Common myeloid progenitor, CD34-positive (primary cell): ENCODE results near the gene JPH4.
A peak's percentile ranks its signal among the peaks of the same experiment; 100 is the strongest.

Experiments used
- CTCF ChIA-PET: fragments of 350-600 bp; sonication (Branson Sonifier 250); formaldehyde crosslinking; loops from one replicate; lab custom pipeline; 2021; ENCODE audit warnings: antibody characterized with exemption; lab: Charles Lee
- POLR2A ChIA-PET: fragments of 350-600 bp; sonication (Branson Sonifier 250); formaldehyde crosslinking; loops from one replicate; lab custom pipeline; 2021; ENCODE audit warnings: antibody characterized with exemption; lab: Charles Lee
- DNase-seq, 3 donors: peaks; one replicate each; pipeline versions ENCODE4 v3.0.0 to v3.0.0-alpha.2; 2013
- H3K27ac ChIP-seq, 2 experiments: 1 replicate in 1 of 2; 2 replicates in 1 of 2; pipeline ENCODE4 v1.7.0; 2013; ENCODE audit warnings: inconsistent platforms in 2 of 2, low read length in 2 of 2, mild to moderate bottlenecking in 2 of 2, low read depth in 1 of 2, moderate library complexity in 1 of 2; ENCODE audit not compliant: severe bottlenecking in 2 of 2, insufficient read depth in 1 of 2, poor library complexity in 1 of 2
- H3K27me3 ChIP-seq, 5 experiments: replicated peaks in 2 of 5; 1 replicate in 3 of 5; 2 replicates in 2 of 5; pipeline versions ENCODE4 v1.6.1 to v1.7.0; 2013; ENCODE audit warnings: low read length in 4 of 5, mild to moderate bottlenecking in 2 of 5, moderate library complexity in 2 of 5, inconsistent platforms in 1 of 5; ENCODE audit not compliant: insufficient read depth in 5 of 5, control insufficient read depth in 4 of 5
- H3K36me3 ChIP-seq, 4 experiments: 1 replicate in 2 of 4; 2 replicates in 2 of 4; pipeline versions ENCODE4 v1.6.1 to v1.7.0; 2013; ENCODE audit warnings: low read length in 3 of 4, control low read depth in 1 of 4, mild to moderate bottlenecking in 1 of 4; ENCODE audit not compliant: control insufficient read depth in 4 of 4, insufficient read depth in 4 of 4
- H3K4me1 ChIP-seq, 4 experiments: 1 replicate in 3 of 4; 2 replicates in 1 of 4; pipeline versions ENCODE4 v1.6.1 to v1.7.1; 2013; ENCODE audit warnings: low read length in 3 of 4, mild to moderate bottlenecking in 3 of 4, control low read depth in 1 of 4, inconsistent platforms in 1 of 4, moderate library complexity in 1 of 4; ENCODE audit not compliant: control insufficient read depth in 4 of 4, insufficient read depth in 4 of 4; ENCODE audit errors: control extremely low read depth in 1 of 4
- H3K4me3 ChIP-seq, 7 experiments: 1 replicate in 4 of 7; 2 replicates in 3 of 7; pipeline versions ENCODE4 v1.5.1 to v1.7.0; 2013; ENCODE audit warnings: mild to moderate bottlenecking in 7 of 7, low read length in 6 of 7, moderate library complexity in 6 of 7, inconsistent platforms in 2 of 7, low read depth in 2 of 7, control low read depth in 1 of 7; ENCODE audit not compliant: insufficient read depth in 4 of 7, control insufficient read depth in 1 of 7; ENCODE audit errors: extremely low read depth in 1 of 7
- H3K9me3 ChIP-seq, 5 experiments: 1 replicate in 4 of 5; 2 replicates in 1 of 5; pipeline versions ENCODE4 v1.6.1 to v1.7.1; 2013; ENCODE audit warnings: low read length in 4 of 5, mild to moderate bottlenecking in 2 of 5, inconsistent platforms in 1 of 5, low read depth in 1 of 5, moderate library complexity in 1 of 5; ENCODE audit not compliant: control insufficient read depth in 4 of 5, insufficient read depth in 2 of 5; ENCODE audit errors: control extremely low read depth in 1 of 5
- whole genome bisulfite sequencing: methylation state at CpG from one replicate; pipeline ENCODE4 v1.1.5; 2013; ENCODE audit not compliant: insufficient coverage; 5-methylcytosine and 5-hydroxymethylcytosine counted together

Gene JPH4

DNA sequence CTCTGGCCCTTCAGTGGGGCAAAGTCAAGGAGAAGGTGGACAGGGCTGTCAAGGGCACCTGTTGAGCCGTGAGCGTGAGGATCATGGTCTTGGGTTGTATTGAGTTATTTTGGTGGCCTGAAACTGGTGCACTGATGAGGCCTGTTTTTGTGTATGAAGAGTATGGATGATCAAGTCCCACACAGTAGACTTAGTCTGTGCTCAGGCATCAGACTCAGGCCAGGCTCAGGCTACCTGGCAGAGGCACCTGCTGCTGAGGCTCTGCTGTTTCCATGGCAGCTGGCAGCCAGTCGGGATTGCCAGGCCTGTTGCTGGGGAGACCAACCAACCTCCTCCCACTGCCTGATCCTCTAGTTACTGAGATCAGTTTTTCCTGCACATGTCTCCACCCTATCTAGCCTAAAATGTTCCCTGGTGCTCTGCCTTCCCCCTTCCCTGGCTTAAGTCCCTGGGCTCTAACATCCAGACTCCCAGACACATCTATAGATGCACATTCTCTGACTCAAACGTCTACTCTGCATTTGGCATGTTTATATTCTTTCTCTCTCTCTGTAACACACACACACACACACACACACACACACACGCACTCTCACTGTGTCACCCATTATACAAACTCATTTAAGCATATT is 5.1 kb downstream of the JPH4 start:
- DNase-seq, result no peak
- Histone ChIP-seq H3K27ac (no peak overlapping the region), H3K36me3 (no peaks in the 10 kb centered on the region), H3K9me3 (peaks cover 0 to 6% (median 0%) of the 10 kb centered on the region in 5 experiments), H3K4me1 (peaks cover 2 to 63% (median 47%) of the 10 kb centered on the region in 4 experiments), H3K27me3 (peaks cover 0 to 39% (median 5%) of the 10 kb centered on the region in 5 experiments), H3K4me3 (no peak overlapping the region)
- CTCF ChIA-PET, result interaction anchor here (0.8 to 20.8 kb wide), 5 partner anchors 9 to 92 kb away, joined by 3 to 519 read pairs (median 20); no protein-coding TSS in a partner anchor
- 90% methylated on average over 3 of the region's 5 CpGs for WGBS
- POLR2A ChIA-PET, result no interaction called here

DNA sequence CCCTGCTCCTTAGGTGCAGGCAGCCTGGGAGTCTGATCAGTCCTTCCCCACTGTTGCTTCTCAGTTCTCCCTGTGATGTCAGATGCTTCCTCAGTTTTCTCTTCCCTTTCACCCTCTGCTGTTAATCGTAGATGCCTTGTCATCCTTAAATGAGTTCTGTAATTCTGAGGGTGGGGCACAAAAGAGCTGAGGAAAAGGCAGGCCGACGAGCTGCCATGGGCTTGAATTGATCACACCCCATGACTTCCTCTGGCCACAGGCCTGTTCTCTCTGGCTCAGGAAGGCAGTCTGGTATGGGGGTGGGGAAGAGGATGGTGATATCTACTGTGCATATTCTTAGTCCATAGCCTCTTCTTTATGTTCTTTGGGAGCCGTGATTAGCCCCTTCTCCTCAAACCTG is 5.8 kb downstream of the JPH4 start:
- DNase-seq, result peak; percentile 44 to 74 (median 70)
- peaks cover 4 to 67% (median 53%) of the 10 kb centered on the region in 4 experiments for H3K4me1 ChIP-seq
- ChIA-PET POLR2A (interaction anchor here (1.2 kb wide), 1 partner anchor 8 kb away, joined by 3 read pairs; no protein-coding TSS in a partner anchor), CTCF (interaction anchor here (0.8 to 20.8 kb wide), 5 partner anchors 10 to 91 kb away, joined by 3 to 519 read pairs (median 20); no protein-coding TSS in a partner anchor)
- H3K27me3 ChIP-seq, result peaks cover 0 to 32% (median 5%) of the 10 kb centered on the region in 5 experiments
- H3K4me3 ChIP-seq, result peak overlapping the region in 2 of 7 experiments; percentile 3 to 35
- H3K9me3 ChIP-seq, result peaks cover 0 to 6% (median 0%) of the 10 kb centered on the region in 5 experiments
- no peaks in the 10 kb centered on the region for H3K36me3 ChIP-seq
- H3K27ac ChIP-seq, result no peak overlapping the region
- WGBS, result 24% methylated on average over 3 of the region's 4 CpGs

- H3K27me3 ChIP-seq, result peaks cover 0 to 29% (median 5%) of the 10 kb centered on the region in 5 experiments
- no peaks in the 10 kb centered on the region for H3K36me3 ChIP-seq
- peak overlapping the region in 1 of 7 experiments; percentile 35 for H3K4me3 ChIP-seq
- 7% methylated on average over 4 of the region's 4 CpGs for WGBS
- no peak for DNase-seq
- peaks cover 4 to 67% (median 55%) of the 10 kb centered on the region in 4 experiments for H3K4me1 ChIP-seq
- H3K27ac ChIP-seq, result no peak overlapping the region
- ChIA-PET POLR2A (interaction anchor here (1.2 kb wide), 1 partner anchor 9 kb away, joined by 3 read pairs; no protein-coding TSS in a partner anchor), CTCF (interaction anchor here (1.2 to 20.8 kb wide), 5 partner anchors 9 to 91 kb away, joined by 3 to 519 read pairs (median 20); no protein-coding TSS in a partner anchor)
- H3K9me3 ChIP-seq, result peaks cover 0 to 6% (median 0%) of the 10 kb centered on the region in 5 experiments
Measured at GRCh38 chr14:23572524-23572828, 6.1 kb downstream of the JPH4 start.

GRCh38 chr14:23571701-23572523 is 6.7 kb downstream of the JPH4 start:
- Histone ChIP-seq H3K4me1 (peaks cover 4 to 66% (median 55%) of the 10 kb centered on the region in 4 experiments), H3K4me3 (peak overlapping the region in 2 of 7 experiments; percentile 13 to 35), H3K36me3 (no peaks in the 10 kb centered on the region), H3K9me3 (peaks cover 0 to 6% (median 0%) of the 10 kb centered on the region in 5 experiments), H3K27ac (no peak overlapping the region), H3K27me3 (peaks cover 0 to 23% (median 5%) of the 10 kb centered on the region in 5 experiments)
- POLR2A ChIA-PET, result interaction anchor here (1.2 kb wide), 1 partner anchor 9 kb away, joined by 3 read pairs; no protein-coding TSS in a partner anchor
- peak in 2 of 3 donors; percentile 65 to 69 for DNase-seq
- WGBS, result 42% methylated on average over 14 of the region's 14 CpGs
- CTCF ChIA-PET, result interaction anchor here (0.8 to 20.8 kb wide), 5 partner anchors 9 to 358 kb away, joined by 3 to 519 read pairs (median 20); no protein-coding TSS in a partner anchor

DNA sequence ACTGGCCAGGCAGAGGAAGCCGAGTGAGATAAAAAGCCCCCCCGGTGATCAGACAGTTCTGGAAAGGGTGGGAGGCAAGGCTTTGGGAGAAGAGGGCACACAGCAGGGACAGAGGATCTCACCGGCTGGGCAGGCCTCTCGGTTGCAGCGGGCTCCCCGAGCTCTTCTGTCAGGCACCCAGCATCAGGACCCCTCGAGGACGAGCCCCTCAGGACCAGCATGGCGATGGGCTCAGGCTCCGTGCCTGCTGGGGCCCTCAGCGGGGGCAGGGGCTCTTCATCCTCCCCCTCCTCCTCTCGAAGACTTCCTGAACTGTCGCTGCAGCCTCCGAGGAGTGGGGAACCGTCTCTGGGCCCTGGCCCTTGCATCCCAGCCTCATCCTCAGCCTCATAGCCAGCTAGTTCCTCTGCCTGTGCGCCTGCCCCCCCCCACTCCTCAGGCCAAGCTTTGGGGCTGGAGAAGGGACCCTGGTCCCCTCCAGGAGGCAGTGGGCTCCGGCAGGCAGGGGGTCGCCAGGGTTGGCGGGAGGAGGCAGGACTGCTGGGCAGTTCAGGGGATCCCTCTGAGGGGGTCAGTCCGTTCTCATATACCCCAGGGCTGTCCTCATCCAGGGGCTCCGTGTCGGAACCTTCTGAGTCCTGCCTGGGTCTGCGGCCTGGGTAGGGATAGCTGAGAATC is 7.6 kb downstream of the JPH4 start:
- DNase-seq, result no peak
- Histone ChIP-seq H3K36me3 (peaks cover 0 to 4% (median 1%) of the 10 kb centered on the region in 4 experiments), H3K27me3 (peaks cover 0 to 13% (median 5%) of the 10 kb centered on the region in 5 experiments), H3K4me3 (no peak overlapping the region), H3K9me3 (peaks cover 0 to 6% (median 0%) of the 10 kb centered on the region in 5 experiments), H3K4me1 (peaks cover 4 to 63% (median 58%) of the 10 kb centered on the region in 4 experiments), H3K27ac (no peak overlapping the region)
- WGBS, result 85% methylated on average over 23 of the region's 23 CpGs
- CTCF ChIA-PET, result interaction anchor here (0.8 to 20.8 kb wide), 6 partner anchors 8 to 359 kb away, joined by 3 to 519 read pairs (median 12); no protein-coding TSS in a partner anchor
- POLR2A ChIA-PET, result no interaction called here

GRCh38 chr14:23569443-23570151 is 9.0 kb downstream of the JPH4 start:
- 82% methylated on average over 5 of the region's 7 CpGs for WGBS
- Histone ChIP-seq H3K4me3 (no peak overlapping the region), H3K4me1 (peaks cover 4 to 63% (median 57%) of the 10 kb centered on the region in 4 experiments), H3K27ac (no peak overlapping the region), H3K9me3 (no peaks in the 10 kb centered on the region), H3K36me3 (peaks cover 0 to 18% (median 10%) of the 10 kb centered on the region in 4 experiments), H3K27me3 (no peaks in the 10 kb centered on the region)
- CTCF ChIA-PET, result interaction anchor here (0.8 to 20.8 kb wide), 7 partner anchors 10 to 539 kb away, joined by 3 to 519 read pairs (median 8); no protein-coding TSS in a partner anchor
- POLR2A ChIA-PET, result no interaction called here
- DNase-seq, result no peak
